Transverse colon (tissue), 3 donors: Measurements from ENCODE around the gene P3H3.

Experiments
- POLR2A ChIP-seq: fragments of 450-650 bp; IDR thresholded peaks from one replicate; pipeline ENCODE4 v1.6.1; 2016; ENCODE audit warnings: antibody characterized with exemption, mild to moderate bottlenecking, moderate library complexity
- TF ChIP-seq, protein P1 (sequence below), 5 experiments: fragments of 200-600 bp in 3 of 5; fragments of 450-650 bp in 2 of 5; sonication (generic) in 3 of 5; IDR thresholded peaks; 1 replicate in 2 of 5; 2 replicates in 3 of 5; pipeline ENCODE4 v1.5.1; 2016 to 2017; ENCODE audit warnings: antibody characterized with exemption in 5 of 5, inconsistent platforms in 3 of 5, mild to moderate bottlenecking in 2 of 5, moderate library complexity in 1 of 5

DNA sequence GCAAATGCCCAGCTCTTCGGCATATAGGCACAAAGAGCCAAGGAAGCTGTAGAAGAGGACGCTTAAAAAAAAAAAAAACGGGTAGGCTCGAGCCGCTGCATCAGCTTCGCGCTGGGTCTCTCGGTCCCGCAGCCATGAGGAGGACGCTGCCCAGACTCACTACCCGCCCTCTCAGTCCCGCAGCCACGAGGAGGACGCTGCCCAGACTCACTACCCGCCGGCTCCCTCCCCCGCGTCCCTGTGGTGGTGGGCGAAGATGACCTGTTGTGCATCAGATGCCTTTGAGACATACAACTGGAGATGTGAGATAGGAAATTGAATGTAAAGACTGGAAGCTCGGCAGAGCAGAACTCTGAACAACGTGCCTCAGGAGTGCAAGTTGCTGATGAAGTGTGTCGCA, 56.3 kb downstream of the P3H3 start:
- TF ChIP-seq, protein P1, sequence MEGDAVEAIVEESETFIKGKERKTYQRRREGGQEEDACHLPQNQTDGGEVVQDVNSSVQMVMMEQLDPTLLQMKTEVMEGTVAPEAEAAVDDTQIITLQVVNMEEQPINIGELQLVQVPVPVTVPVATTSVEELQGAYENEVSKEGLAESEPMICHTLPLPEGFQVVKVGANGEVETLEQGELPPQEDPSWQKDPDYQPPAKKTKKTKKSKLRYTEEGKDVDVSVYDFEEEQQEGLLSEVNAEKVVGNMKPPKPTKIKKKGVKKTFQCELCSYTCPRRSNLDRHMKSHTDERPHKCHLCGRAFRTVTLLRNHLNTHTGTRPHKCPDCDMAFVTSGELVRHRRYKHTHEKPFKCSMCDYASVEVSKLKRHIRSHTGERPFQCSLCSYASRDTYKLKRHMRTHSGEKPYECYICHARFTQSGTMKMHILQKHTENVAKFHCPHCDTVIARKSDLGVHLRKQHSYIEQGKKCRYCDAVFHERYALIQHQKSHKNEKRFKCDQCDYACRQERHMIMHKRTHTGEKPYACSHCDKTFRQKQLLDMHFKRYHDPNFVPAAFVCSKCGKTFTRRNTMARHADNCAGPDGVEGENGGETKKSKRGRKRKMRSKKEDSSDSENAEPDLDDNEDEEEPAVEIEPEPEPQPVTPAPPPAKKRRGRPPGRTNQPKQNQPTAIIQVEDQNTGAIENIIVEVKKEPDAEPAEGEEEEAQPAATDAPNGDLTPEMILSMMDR (IDR thresholded peaks at IDR 0.05): no peak
- no peak for TF ChIP-seq POLR2A
